WTC11 (cell line): Measurements from ENCODE around the gene KRTAP10-6. TPM values are rescaled to one million over a fixed set of nuclear protein-coding genes. Genes with fewer than 3 reads are reported as not detected.
A peak's percentile ranks its signal among the peaks of the same experiment; 100 is the strongest.

Experiments used
- ATAC-seq: fragments of 200-7000 bp; cut with Tn5 transposase; 2 replicates; pipeline ENCODE4 v1.10.0; 2021; ENCODE audit warnings: mild to moderate bottlenecking, moderate library complexity
- CTCF ChIA-PET: fragments of 300-600 bp; sonication (Branson Sonifier 250); formaldehyde crosslinking; loops from one replicate; lab custom pipeline; 2021; ENCODE audit warnings: antibody characterized with exemption; lab: Charles Lee
- POLR2A ChIA-PET: fragments of 350-600 bp; sonication (Branson Sonifier 250); formaldehyde crosslinking; loops from one replicate; lab custom pipeline; 2021; ENCODE audit warnings: antibody characterized with exemption; lab: Charles Lee
- DNase-seq: peaks from one replicate; pipeline ENCODE4 v3.0.0; 2021; ENCODE audit warnings: low spot score
- H3K27ac Mint-ChIP-seq: 2 replicates; pipeline ENCODE4 v1.8.0; 2021; ENCODE audit warnings: mixed read lengths
- H3K27me3 Mint-ChIP-seq: 2 replicates; pipeline ENCODE4 v1.8.0; 2021; ENCODE audit warnings: low read depth, mild to moderate bottlenecking, moderate library complexity, mixed read lengths
- H3K36me3 Mint-ChIP-seq: 2 replicates; pipeline ENCODE4 v1.8.0; 2021; ENCODE audit warnings: mixed read lengths
- H3K4me1 Mint-ChIP-seq: 2 replicates; pipeline ENCODE4 v1.8.0; 2022; ENCODE audit warnings: mixed read lengths
- H3K4me3 Mint-ChIP-seq: 2 replicates; pipeline ENCODE4 v1.8.0; 2021; ENCODE audit warnings: mild to moderate bottlenecking, moderate library complexity, mixed read lengths
- H3K9me3 Mint-ChIP-seq: 2 replicates; pipeline ENCODE4 v1.8.0; 2021; ENCODE audit warnings: mixed read lengths
- AR ChIP-seq: fragments of 250-450 bp; sonication (Bioruptor Pico); IDR thresholded peaks from 2 replicates; pipeline ENCODE4 v1.9.0; 2021; ENCODE audit warnings: mild to moderate bottlenecking
- E2F4 ChIP-seq: sonication (generic); formaldehyde crosslinking; IDR thresholded peaks from 2 replicates; pipeline ENCODE4 v1.8.1; 2022; ENCODE audit warnings: low read depth, mild to moderate bottlenecking, moderate library complexity, missing genetic modification reagents, borderline replicate concordance
- EMX1 ChIP-seq: fragments of 250-450 bp; sonication (Bioruptor Pico); IDR thresholded peaks from 2 replicates; pipeline ENCODE4 v1.8.0; 2021; ENCODE audit warnings: mild to moderate bottlenecking
- HMGXB4 ChIP-seq: sonication (generic); formaldehyde crosslinking; IDR thresholded peaks from 2 replicates; pipeline ENCODE4 v1.8.1; 2023; ENCODE audit warnings: mild to moderate bottlenecking, moderate library complexity, missing genetic modification reagents
- IRF2 ChIP-seq: sonication (generic); formaldehyde crosslinking; IDR thresholded peaks from 2 replicates; pipeline ENCODE4 v1.8.0; 2022; ENCODE audit warnings: low read depth, missing genetic modification reagents, borderline replicate concordance
- KAT7 ChIP-seq: sonication (generic); formaldehyde crosslinking; IDR thresholded peaks from 2 replicates; pipeline ENCODE4 v1.8.1; 2023; ENCODE audit warnings: missing genetic modification reagents, mild to moderate bottlenecking, borderline replicate concordance
- MAX ChIP-seq: sonication (generic); formaldehyde crosslinking; IDR thresholded peaks from 2 replicates; pipeline ENCODE4 v1.8.0; 2022; ENCODE audit warnings: mild to moderate bottlenecking, missing genetic modification reagents
- NFE2L1 ChIP-seq: sonication (generic); formaldehyde crosslinking; IDR thresholded peaks from 2 replicates; pipeline ENCODE4 v1.8.1; 2023; ENCODE audit warnings: missing genetic modification reagents
- NR3C1 ChIP-seq: sonication (generic); formaldehyde crosslinking; conservative IDR thresholded peaks from 2 replicates; pipeline ENCODE4 v1.8.1; 2023; ENCODE audit warnings: low read depth, mild to moderate bottlenecking, missing genetic modification reagents
- PRDM15 ChIP-seq: sonication (generic); formaldehyde crosslinking; IDR thresholded peaks from 2 replicates; pipeline ENCODE4 v1.8.0; 2022; ENCODE audit warnings: missing genetic modification reagents
- TEAD1 ChIP-seq: sonication (generic); formaldehyde crosslinking; IDR thresholded peaks from 2 replicates; pipeline ENCODE4 v1.8.0; 2022; ENCODE audit warnings: mild to moderate bottlenecking, missing genetic modification reagents
- TP53 ChIP-seq: sonication (generic); formaldehyde crosslinking; IDR thresholded peaks from 2 replicates; pipeline ENCODE4 v1.8.1; 2023; ENCODE audit warnings: mild to moderate bottlenecking, missing genetic modification reagents
- ZNF263 ChIP-seq: sonication (generic); formaldehyde crosslinking; IDR thresholded peaks from 2 replicates; pipeline ENCODE4 v1.8.1; 2022; ENCODE audit warnings: low read depth, mild to moderate bottlenecking, moderate library complexity, missing genetic modification reagents
- ZNF423 ChIP-seq: fragments of 250-450 bp; sonication (Bioruptor Pico); IDR thresholded peaks from 2 replicates; pipeline ENCODE4 v2.1.2; 2022; ENCODE audit warnings: mild to moderate bottlenecking, moderate library complexity
- ZSCAN18 ChIP-seq: fragments of 250-450 bp; sonication (Bioruptor Pico); IDR thresholded peaks from 2 replicates; pipeline ENCODE4 v2.1.2; 2022; ENCODE audit warnings: mild to moderate bottlenecking, moderate library complexity
- total RNA-seq: library from RNA; stranded (reverse); gene quantifications from 3 replicates; pipeline ENCODE4 v1.2.3, GENCODE V29; 2021

The KRTAP10-6 gene
- total RNA-seq, 1 experiment from 2014 or later, result 0.17 TPM

GRCh38 chr21:44549525-44550211 lies 42.6 kb downstream of the KRTAP10-6 start:
- POLR2A ChIA-PET, result no interaction called here
- peak; percentile 16; the same call in 1 of the 2 replicates for ATAC-seq
- 0 out of 2 replicates have a peak, but pooled peaks have one; percentile 5 for TF ChIP-seq ZNF423
- TF ChIP-seq TEAD1 (CRISPR knock-in tag), result no peak
- CTCF ChIA-PET, result interaction anchor here (0.6 to 1.7 kb wide), 8 partner anchors 8 to 244 kb away, joined by 3 to 7 read pairs (median 5); partner anchors contain the start of genes KRTAP10-5 and KRTAP10-6
- peak; percentile 16 for DNase-seq
- H3K27ac Mint-ChIP-seq, result peak overlapping the region; percentile 92
- H3K9me3 Mint-ChIP-seq, result peaks cover 20% of the 10 kb centered on the region
- peaks cover 5% of the 10 kb centered on the region; the same call in 1 of the 2 replicates for H3K27me3 Mint-ChIP-seq
- no peak overlapping the region for H3K4me3 Mint-ChIP-seq
- peaks cover 8% of the 10 kb centered on the region for H3K36me3 Mint-ChIP-seq
- H3K4me1 Mint-ChIP-seq, result peaks cover 51% of the 10 kb centered on the region

- DNase-seq (no peak), ATAC-seq (peak; percentile 75)
- TF ChIP-seq MAX (CRISPR knock-in tag), result 0 out of 2 replicates have a peak, but pooled peaks have one; percentile 36
- TF ChIP-seq NR3C1 (CRISPR knock-in tag), result no peak
- Mint-ChIP-seq H3K36me3 (peaks cover 8% of the 10 kb centered on the region), H3K4me3 (no peak overlapping the region), H3K27ac (peak overlapping the region; percentile 92), H3K27me3 (peaks cover 5% of the 10 kb centered on the region; the same call in 1 of the 2 replicates), H3K9me3 (peaks cover 20% of the 10 kb centered on the region), H3K4me1 (peaks cover 51% of the 10 kb centered on the region)
- CTCF ChIA-PET, result interaction anchor here (1.2 to 1.3 kb wide), 3 partner anchors 31 to 244 kb away, joined by 3 to 7 read pairs (median 6); partner anchors contain the start of gene KRTAP10-5
- POLR2A ChIA-PET, result no interaction called here
Measured at GRCh38 chr21:44548922-44549321, 43.4 kb downstream of the KRTAP10-6 start.

GRCh38 chr21:44548381-44548780 lies 43.9 kb downstream of the KRTAP10-6 start:
- no peak for TF ChIP-seq AR (CRISPR knock-in tag)
- no peak for TF ChIP-seq KAT7
- TF ChIP-seq EMX1 (CRISPR knock-in tag), result no peak
- TF ChIP-seq TP53, result no peak
- TF ChIP-seq ZSCAN18, result no peak
- POLR2A ChIA-PET, result no interaction called here
- H3K36me3 Mint-ChIP-seq, result peaks cover 8% of the 10 kb centered on the region
- peak overlapping the region; percentile 14; the same call in 1 of the 2 replicates for H3K4me3 Mint-ChIP-seq
- H3K27me3 Mint-ChIP-seq, result peaks cover 5% of the 10 kb centered on the region; the same call in 1 of the 2 replicates
- no peak for ATAC-seq
- peaks cover 20% of the 10 kb centered on the region for H3K9me3 Mint-ChIP-seq
- H3K4me1 Mint-ChIP-seq, result peaks cover 51% of the 10 kb centered on the region
- CTCF ChIA-PET, result interaction anchor here (1.3 kb wide), 1 partner anchor 245 kb away, joined by 7 read pairs; no protein-coding TSS in a partner anchor
- no peak for DNase-seq
- H3K27ac Mint-ChIP-seq, result peak overlapping the region; percentile 92

- ATAC-seq, result no peak
- TF ChIP-seq NFE2L1 (CRISPR knock-in tag) (no peak), ZNF263 (CRISPR knock-in tag) (no peak), E2F4 (CRISPR knock-in tag) (no peak), NR3C1 (CRISPR knock-in tag) (no peak), IRF2 (CRISPR knock-in tag) (no peak), ZNF423 (no peak), PRDM15 (CRISPR knock-in tag) (no peak), HMGXB4 (CRISPR knock-in tag) (no peak)
Measured at GRCh38 chr21:44547656-44548331, 44.5 kb downstream of the KRTAP10-6 start.

More at GRCh38 chr21:44547656-44548331, 44.5 kb downstream of the KRTAP10-6 start:
- H3K27me3 Mint-ChIP-seq, result peaks cover 5% of the 10 kb centered on the region; the same call in 1 of the 2 replicates
- peaks cover 20% of the 10 kb centered on the region for H3K9me3 Mint-ChIP-seq
- ChIA-PET CTCF (no interaction called here), POLR2A (no interaction called here)
- peaks cover 8% of the 10 kb centered on the region for H3K36me3 Mint-ChIP-seq
- H3K27ac Mint-ChIP-seq, result peak overlapping the region; percentile 92
- no peak for DNase-seq
- H3K4me1 Mint-ChIP-seq, result peaks cover 46% of the 10 kb centered on the region
- H3K4me3 Mint-ChIP-seq, result no peak overlapping the region
